ENCODE measurements around the gene SLC1A7.

The SLC1A7 gene

DNA sequence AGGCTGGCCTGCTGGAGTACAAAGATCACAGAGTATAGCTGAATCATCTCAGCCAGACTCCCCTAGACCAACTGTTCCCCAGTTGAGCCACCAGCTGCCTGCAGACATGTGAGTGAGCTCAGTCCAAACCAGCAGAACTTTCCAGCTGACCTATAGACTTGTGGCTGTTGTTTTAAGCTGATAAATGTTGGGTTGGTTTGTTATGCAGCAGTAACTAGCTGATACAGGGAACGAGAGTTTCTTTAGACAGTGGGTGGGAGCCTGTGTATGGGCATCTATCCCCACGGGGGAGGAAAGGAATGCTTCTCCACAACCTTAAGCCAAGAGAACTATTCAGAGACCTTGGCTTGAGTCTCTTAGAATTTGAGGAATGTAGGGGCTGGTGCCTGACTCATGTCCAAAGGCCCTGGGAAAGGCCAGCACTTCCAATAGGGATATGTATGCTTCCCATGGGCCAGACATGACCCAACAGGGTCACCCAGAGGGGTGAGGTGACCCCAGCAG lies 30.1 kb downstream of the SLC1A7 start:
- no peak for DNase-seq (ENCODE audit: insufficient read length, low spot score)
- no peak for FAIRE-seq
- TF ChIP-seq, protein P1, sequence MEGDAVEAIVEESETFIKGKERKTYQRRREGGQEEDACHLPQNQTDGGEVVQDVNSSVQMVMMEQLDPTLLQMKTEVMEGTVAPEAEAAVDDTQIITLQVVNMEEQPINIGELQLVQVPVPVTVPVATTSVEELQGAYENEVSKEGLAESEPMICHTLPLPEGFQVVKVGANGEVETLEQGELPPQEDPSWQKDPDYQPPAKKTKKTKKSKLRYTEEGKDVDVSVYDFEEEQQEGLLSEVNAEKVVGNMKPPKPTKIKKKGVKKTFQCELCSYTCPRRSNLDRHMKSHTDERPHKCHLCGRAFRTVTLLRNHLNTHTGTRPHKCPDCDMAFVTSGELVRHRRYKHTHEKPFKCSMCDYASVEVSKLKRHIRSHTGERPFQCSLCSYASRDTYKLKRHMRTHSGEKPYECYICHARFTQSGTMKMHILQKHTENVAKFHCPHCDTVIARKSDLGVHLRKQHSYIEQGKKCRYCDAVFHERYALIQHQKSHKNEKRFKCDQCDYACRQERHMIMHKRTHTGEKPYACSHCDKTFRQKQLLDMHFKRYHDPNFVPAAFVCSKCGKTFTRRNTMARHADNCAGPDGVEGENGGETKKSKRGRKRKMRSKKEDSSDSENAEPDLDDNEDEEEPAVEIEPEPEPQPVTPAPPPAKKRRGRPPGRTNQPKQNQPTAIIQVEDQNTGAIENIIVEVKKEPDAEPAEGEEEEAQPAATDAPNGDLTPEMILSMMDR (IDR thresholded peaks at IDR 0.05; ENCODE audit: insufficient read depth, missing control alignments): no peak

DNA sequence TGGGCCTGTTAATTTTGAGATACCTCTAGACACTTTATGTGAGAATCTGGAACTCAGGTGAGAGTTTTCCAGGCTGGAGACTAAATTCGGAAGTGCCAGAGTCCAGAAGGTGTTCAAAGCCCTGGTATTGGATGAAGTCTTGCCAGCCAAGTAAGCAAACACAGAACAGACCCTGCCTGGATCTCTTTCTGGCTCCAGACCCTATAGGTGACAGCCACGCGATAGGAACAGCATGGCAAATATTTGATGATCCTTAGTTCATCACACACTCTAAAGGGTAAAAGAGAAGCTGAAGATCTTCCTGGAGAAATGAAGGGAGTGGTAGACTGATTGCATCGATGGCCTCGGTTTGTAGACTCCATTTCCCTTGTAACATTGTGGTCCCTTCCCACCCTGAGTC lies 30.7 kb downstream of the SLC1A7 start:
- TF ChIP-seq, protein P1 (IDR thresholded peaks at IDR 0.05; ENCODE audit: insufficient read depth, missing control alignments): no peak
- DNase-seq (ENCODE audit: insufficient read length, low spot score) (no peak), FAIRE-seq (no peak)

GRCh38 chr1:53111073-53111556 lies 31.3 kb downstream of the SLC1A7 start:
- DNase-seq (ENCODE audit: insufficient read length, low spot score): no peak
- no peak for FAIRE-seq

GRCh38 chr1:53110370-53111072 lies 31.9 kb downstream of the SLC1A7 start:
- no peak for FAIRE-seq
- DNase-seq (ENCODE audit: insufficient read length, low spot score): no peak
- TF ChIP-seq, protein P1 (IDR thresholded peaks at IDR 0.05; ENCODE audit: insufficient read depth, missing control alignments): no peak

More at GRCh38 chr1:53111073-53111556, 31.3 kb downstream of the SLC1A7 start:
- TF ChIP-seq, protein P1 (IDR thresholded peaks at IDR 0.05; ENCODE audit: insufficient read depth, missing control alignments): no peak

- FAIRE-seq (no peak), DNase-seq (ENCODE audit: insufficient read length, low spot score) (peak; percentile 70)
- TF ChIP-seq, protein P1 (IDR thresholded peaks at IDR 0.05; ENCODE audit: insufficient read depth, missing control alignments): no peak
These were observed 33.5 kb downstream of the SLC1A7 start for GRCh38 chr1:53108646-53109580.

GRCh38 chr1:53107570-53108322 lies 34.7 kb downstream of the SLC1A7 start:
- DNase-seq (ENCODE audit: insufficient read length, low spot score) (no peak), FAIRE-seq (no peak)

More at GRCh38 chr1:53107570-53108322, 34.7 kb downstream of the SLC1A7 start:
- TF ChIP-seq, protein P1 (IDR thresholded peaks at IDR 0.05; ENCODE audit: insufficient read depth, missing control alignments): no peak

Measured in D721Med (cell line).